ENCODE data around the gene SMU1.

DNA sequence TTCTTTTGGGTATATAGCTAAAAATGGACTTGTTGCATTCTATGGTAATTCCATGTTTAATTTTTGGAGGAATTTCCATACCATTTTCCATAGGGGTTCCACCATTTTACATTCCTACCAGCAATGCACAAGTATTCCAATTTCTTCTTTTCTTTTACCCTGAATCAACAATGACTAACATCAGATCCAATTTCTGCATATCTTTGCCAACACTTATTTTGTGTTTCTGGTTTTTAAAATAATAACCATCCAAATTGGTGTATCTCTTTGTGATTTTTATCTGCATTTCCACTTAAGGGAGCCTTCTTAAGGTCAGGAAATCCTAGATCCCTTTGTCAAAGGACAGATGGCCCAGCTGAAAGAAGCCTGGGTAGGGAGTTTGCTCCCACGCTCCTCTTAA is 29.5 kb upstream of the SMU1 start:
- no peak for TF ChIP-seq POLR2A (IDR thresholded peaks at IDR 0.05)
- TF ChIP-seq, protein P1, sequence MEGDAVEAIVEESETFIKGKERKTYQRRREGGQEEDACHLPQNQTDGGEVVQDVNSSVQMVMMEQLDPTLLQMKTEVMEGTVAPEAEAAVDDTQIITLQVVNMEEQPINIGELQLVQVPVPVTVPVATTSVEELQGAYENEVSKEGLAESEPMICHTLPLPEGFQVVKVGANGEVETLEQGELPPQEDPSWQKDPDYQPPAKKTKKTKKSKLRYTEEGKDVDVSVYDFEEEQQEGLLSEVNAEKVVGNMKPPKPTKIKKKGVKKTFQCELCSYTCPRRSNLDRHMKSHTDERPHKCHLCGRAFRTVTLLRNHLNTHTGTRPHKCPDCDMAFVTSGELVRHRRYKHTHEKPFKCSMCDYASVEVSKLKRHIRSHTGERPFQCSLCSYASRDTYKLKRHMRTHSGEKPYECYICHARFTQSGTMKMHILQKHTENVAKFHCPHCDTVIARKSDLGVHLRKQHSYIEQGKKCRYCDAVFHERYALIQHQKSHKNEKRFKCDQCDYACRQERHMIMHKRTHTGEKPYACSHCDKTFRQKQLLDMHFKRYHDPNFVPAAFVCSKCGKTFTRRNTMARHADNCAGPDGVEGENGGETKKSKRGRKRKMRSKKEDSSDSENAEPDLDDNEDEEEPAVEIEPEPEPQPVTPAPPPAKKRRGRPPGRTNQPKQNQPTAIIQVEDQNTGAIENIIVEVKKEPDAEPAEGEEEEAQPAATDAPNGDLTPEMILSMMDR (IDR thresholded peaks at IDR 0.05), result no peak

All from Peyer's patch (tissue), 4 donors.